Prostate gland (tissue), 2 donors: Measurements from ENCODE around the gene KCNK4.

ENCODE experiments used
- CTCF ChIP-seq, 4 experiments: fragments of 200-600 bp in 2 of 4; fragments of 450-650 bp in 2 of 4; sonication (generic) in 2 of 4; IDR thresholded peaks; 1 replicate in 3 of 4; 2 replicates in 1 of 4; pipeline ENCODE4 v1.5.1; 2016 to 2019; ENCODE audit warnings: antibody characterized with exemption in 4 of 4, mild to moderate bottlenecking in 2 of 4, moderate library complexity in 2 of 4
- POLR2A ChIP-seq: fragments of 450-650 bp; IDR thresholded peaks from one replicate; pipeline ENCODE4 v1.6.1; 2016; ENCODE audit warnings: antibody characterized with exemption, mild to moderate bottlenecking

GRCh38 chr11:64292460-64293254 lies 1.6 kb downstream of the KCNK4 start:
- TF ChIP-seq CTCF (IDR thresholded peaks at IDR 0.05) (no peak), POLR2A (no peak)
